ENCODE measurements around the gene RTCB.

RTCB gene

GRCh38 chr22:32401486-32401885 lies 10.6 kb downstream of the RTCB start:
- H3K23ac ChIP-seq (ENCODE audit: low read length), result no peak overlapping the region
- H3K18ac ChIP-seq (ENCODE audit: low read length), result no peak overlapping the region
- H3K4me2 ChIP-seq (ENCODE audit: low read length), result no peak overlapping the region
- H2BK12ac ChIP-seq (ENCODE audit: low read length), result no peak overlapping the region
- no peaks in the 10 kb centered on the region for H3K79me2 ChIP-seq (ENCODE audit: control insufficient read depth, insufficient read depth, low read length, poor library complexity)
- no peaks in the 10 kb centered on the region for H3K9me3 ChIP-seq (ENCODE audit: insufficient read depth, low read depth, low read length)
- no peaks in the 10 kb centered on the region for H3K79me1 ChIP-seq (ENCODE audit: low read length)
- no peak for DNase-seq
- no CpG with 5 or more reads among the region's 4 CpGs for WGBS (ENCODE audit: extremely low coverage, insufficient coverage, insufficient read length)
- no peak overlapping the region for H2BK5ac ChIP-seq (ENCODE audit: low read depth, low read length, poor library complexity)
- no peak overlapping the region for H3K14ac ChIP-seq (ENCODE audit: low read length)
- no peak overlapping the region for H4K12ac ChIP-seq (ENCODE audit: low read depth, low read length)
- H3K27me3 ChIP-seq (ENCODE audit: insufficient read depth, low read length), result no peaks in the 10 kb centered on the region
- H2AK5ac ChIP-seq (ENCODE audit: low read length), result no peak overlapping the region
- no peak overlapping the region for H3K27ac ChIP-seq (ENCODE audit: low read depth, low read length)
- H3K4ac ChIP-seq (ENCODE audit: low read depth, low read length), result no peak overlapping the region
- peaks cover 35 to 51% of the 10 kb centered on the region in 2 experiments for H3K36me3 ChIP-seq (ENCODE audit: control insufficient read depth in 1 of 2, insufficient read depth in 2 of 2, low read length in 2 of 2)
- H4K8ac ChIP-seq (ENCODE audit: low read depth, low read length), result no peak overlapping the region
- no peak overlapping the region for H2AFZ ChIP-seq (ENCODE audit: insufficient read depth, low read length, poor library complexity)
- no peak overlapping the region for H3K4me3 ChIP-seq (ENCODE audit: low read depth, low read length)
- no peak overlapping the region for H2BK120ac ChIP-seq (ENCODE audit: insufficient read depth, low read length, poor library complexity)
- peak overlapping the region; percentile 3 for H3K9ac ChIP-seq (ENCODE audit: low read length)
- no peak overlapping the region for H4K91ac ChIP-seq (ENCODE audit: low read depth, low read length)
- H3K4me1 ChIP-seq (ENCODE audit: control insufficient read depth in 1 of 2, insufficient read depth in 2 of 2, low read length in 2 of 2), result no peaks in the 10 kb centered on the region

DNA sequence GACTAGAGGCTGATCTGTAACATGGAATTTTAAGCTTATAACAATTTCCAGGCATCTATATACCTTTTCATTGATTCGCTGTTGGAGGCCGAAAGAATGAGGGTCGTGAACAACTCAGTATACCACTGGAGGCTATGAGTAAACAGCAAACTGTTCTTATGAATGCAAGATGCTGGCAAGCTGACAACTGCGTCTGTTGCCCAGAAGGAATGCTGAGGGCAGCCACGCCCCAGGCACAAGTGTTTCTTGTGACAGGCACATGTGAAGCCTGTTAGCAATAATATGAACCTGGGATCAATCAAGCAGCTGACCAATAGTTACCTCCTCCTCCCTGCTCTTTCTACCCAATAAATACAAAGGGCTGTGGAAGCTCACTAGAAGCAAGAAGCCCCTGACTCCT lies 15.3 kb downstream of the RTCB start:
- H3K27me3 ChIP-seq (ENCODE audit: insufficient read depth, low read length), result no peaks in the 10 kb centered on the region
- H3K4me2 ChIP-seq (ENCODE audit: low read length), result no peak overlapping the region
- H3K36me3 ChIP-seq (ENCODE audit: control insufficient read depth in 1 of 2, insufficient read depth in 2 of 2, low read length in 2 of 2), result peaks cover 34 to 62% of the 10 kb centered on the region in 2 experiments
- no peak overlapping the region for H3K4me3 ChIP-seq (ENCODE audit: low read depth, low read length)
- no peak overlapping the region for H3K27ac ChIP-seq (ENCODE audit: low read depth, low read length)
- no peak overlapping the region for H4K91ac ChIP-seq (ENCODE audit: low read depth, low read length)
- H3K4me1 ChIP-seq (ENCODE audit: control insufficient read depth in 1 of 2, insufficient read depth in 2 of 2, low read length in 2 of 2), result no peaks in the 10 kb centered on the region
- H2AK5ac ChIP-seq (ENCODE audit: low read length), result no peak overlapping the region
- no peak overlapping the region for H2AFZ ChIP-seq (ENCODE audit: insufficient read depth, low read length, poor library complexity)
- H4K8ac ChIP-seq (ENCODE audit: low read depth, low read length), result no peak overlapping the region
- H2BK5ac ChIP-seq (ENCODE audit: low read depth, low read length, poor library complexity), result no peak overlapping the region
- no peaks in the 10 kb centered on the region for H3K79me1 ChIP-seq (ENCODE audit: low read length)
- DNase-seq, result peak; percentile 71 to 75
- no peak overlapping the region for H3K9ac ChIP-seq (ENCODE audit: low read length)
- no peak overlapping the region for H2BK120ac ChIP-seq (ENCODE audit: insufficient read depth, low read length, poor library complexity)
- no peak overlapping the region for H3K4ac ChIP-seq (ENCODE audit: low read depth, low read length)
- no peak overlapping the region for H3K23ac ChIP-seq (ENCODE audit: low read length)
- no peak overlapping the region for H2BK12ac ChIP-seq (ENCODE audit: low read length)
- no peak overlapping the region for H3K14ac ChIP-seq (ENCODE audit: low read length)
- WGBS (ENCODE audit: extremely low coverage, insufficient coverage, insufficient read length), result no CpG with 5 or more reads among the region's 5 CpGs
- no peak overlapping the region for H4K12ac ChIP-seq (ENCODE audit: low read depth, low read length)
- H3K79me2 ChIP-seq (ENCODE audit: control insufficient read depth, insufficient read depth, low read length, poor library complexity), result no peaks in the 10 kb centered on the region
- H3K18ac ChIP-seq (ENCODE audit: low read length), result no peak overlapping the region
- no peaks in the 10 kb centered on the region for H3K9me3 ChIP-seq (ENCODE audit: insufficient read depth, low read depth, low read length)

DNA sequence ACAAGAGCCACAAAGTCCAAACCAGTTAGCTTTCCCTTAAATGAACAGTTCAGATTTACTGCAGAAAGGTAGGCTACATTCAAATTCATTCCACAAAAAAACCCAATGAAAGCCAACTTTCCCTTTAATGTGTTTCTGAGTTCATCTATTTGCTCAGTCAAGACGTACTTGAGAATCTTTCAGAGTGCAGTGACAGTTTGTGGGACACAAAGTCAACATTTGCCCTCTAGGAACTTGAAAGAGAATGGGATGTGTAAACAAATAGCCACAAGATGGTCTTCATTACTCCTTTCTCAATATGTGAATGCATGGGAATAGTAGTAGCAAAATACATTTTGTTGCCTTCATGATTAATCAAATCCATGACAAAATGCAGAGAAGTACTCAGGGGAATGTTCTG lies 15.8 kb downstream of the RTCB start:
- Histone ChIP-seq H3K9ac (ENCODE audit: low read length) (no peak overlapping the region), H2AK5ac (ENCODE audit: low read length) (no peak overlapping the region), H3K27ac (ENCODE audit: low read depth, low read length) (no peak overlapping the region), H2BK120ac (ENCODE audit: insufficient read depth, low read length, poor library complexity) (no peak overlapping the region), H3K79me1 (ENCODE audit: low read length) (no peaks in the 10 kb centered on the region), H3K23ac (ENCODE audit: low read length) (no peak overlapping the region), H4K12ac (ENCODE audit: low read depth, low read length) (no peak overlapping the region), H3K79me2 (ENCODE audit: control insufficient read depth, insufficient read depth, low read length, poor library complexity) (no peaks in the 10 kb centered on the region), H3K14ac (ENCODE audit: low read length) (no peak overlapping the region), H3K4me2 (ENCODE audit: low read length) (no peak overlapping the region), H2BK5ac (ENCODE audit: low read depth, low read length, poor library complexity) (no peak overlapping the region), H2BK12ac (ENCODE audit: low read length) (no peak overlapping the region), H3K18ac (ENCODE audit: low read length) (no peak overlapping the region), H3K4ac (ENCODE audit: low read depth, low read length) (no peak overlapping the region), H3K27me3 (ENCODE audit: insufficient read depth, low read length) (no peaks in the 10 kb centered on the region), H3K4me1 (ENCODE audit: control insufficient read depth in 1 of 2, insufficient read depth in 2 of 2, low read length in 2 of 2) (no peaks in the 10 kb centered on the region), H3K4me3 (ENCODE audit: low read depth, low read length) (no peak overlapping the region), H3K36me3 (ENCODE audit: control insufficient read depth in 1 of 2, insufficient read depth in 2 of 2, low read length in 2 of 2) (peaks cover 35 to 62% of the 10 kb centered on the region in 2 experiments), H4K8ac (ENCODE audit: low read depth, low read length) (no peak overlapping the region), H2AFZ (ENCODE audit: insufficient read depth, low read length, poor library complexity) (no peak overlapping the region), H3K9me3 (ENCODE audit: insufficient read depth, low read depth, low read length) (no peaks in the 10 kb centered on the region), H4K91ac (ENCODE audit: low read depth, low read length) (no peak overlapping the region)
- no peak for DNase-seq
- no CpG with 5 or more reads among the region's 1 CpG for WGBS (ENCODE audit: extremely low coverage, insufficient coverage, insufficient read length)

DNA sequence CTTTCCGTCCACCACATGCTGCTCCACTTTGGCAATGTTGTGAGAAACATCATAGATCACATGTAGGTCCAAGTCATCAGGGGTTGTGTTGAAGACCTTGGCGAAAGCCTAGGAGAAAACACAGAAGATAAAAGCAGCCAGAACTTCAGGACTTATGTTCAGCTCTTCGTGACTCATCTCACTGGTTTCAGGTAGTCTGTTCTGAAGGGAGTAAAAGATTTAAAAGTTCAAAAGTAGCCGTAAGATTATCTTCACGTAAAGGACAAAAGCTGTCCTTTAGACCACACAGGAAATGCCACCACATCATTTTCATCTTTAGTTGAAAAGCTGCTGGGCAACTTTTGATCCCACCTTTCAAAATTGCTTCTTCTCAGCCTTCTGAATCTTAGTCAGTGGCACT lies 16.9 kb downstream of the RTCB start:
- H3K27me3 ChIP-seq (ENCODE audit: insufficient read depth, low read length), result no peaks in the 10 kb centered on the region
- no peak overlapping the region for H3K4ac ChIP-seq (ENCODE audit: low read depth, low read length)
- H3K79me1 ChIP-seq (ENCODE audit: low read length), result no peaks in the 10 kb centered on the region
- H4K12ac ChIP-seq (ENCODE audit: low read depth, low read length), result no peak overlapping the region
- peaks cover 33 to 57% of the 10 kb centered on the region in 2 experiments for H3K36me3 ChIP-seq (ENCODE audit: control insufficient read depth in 1 of 2, insufficient read depth in 2 of 2, low read length in 2 of 2)
- no peak overlapping the region for H2BK5ac ChIP-seq (ENCODE audit: low read depth, low read length, poor library complexity)
- H2BK12ac ChIP-seq (ENCODE audit: low read length), result no peak overlapping the region
- no peaks in the 10 kb centered on the region for H3K4me1 ChIP-seq (ENCODE audit: control insufficient read depth in 1 of 2, insufficient read depth in 2 of 2, low read length in 2 of 2)
- H3K4me2 ChIP-seq (ENCODE audit: low read length), result no peak overlapping the region
- no peaks in the 10 kb centered on the region for H3K79me2 ChIP-seq (ENCODE audit: control insufficient read depth, insufficient read depth, low read length, poor library complexity)
- no peak for DNase-seq
- H2AFZ ChIP-seq (ENCODE audit: insufficient read depth, low read length, poor library complexity), result no peak overlapping the region
- H3K23ac ChIP-seq (ENCODE audit: low read length), result no peak overlapping the region
- no peak overlapping the region for H3K27ac ChIP-seq (ENCODE audit: low read depth, low read length)
- no peak overlapping the region for H4K91ac ChIP-seq (ENCODE audit: low read depth, low read length)
- no CpG with 5 or more reads among the region's 5 CpGs for WGBS (ENCODE audit: extremely low coverage, insufficient coverage, insufficient read length)
- no peak overlapping the region for H4K8ac ChIP-seq (ENCODE audit: low read depth, low read length)
- no peak overlapping the region for H3K14ac ChIP-seq (ENCODE audit: low read length)
- H3K18ac ChIP-seq (ENCODE audit: low read length), result no peak overlapping the region
- H2AK5ac ChIP-seq (ENCODE audit: low read length), result no peak overlapping the region
- H3K4me3 ChIP-seq (ENCODE audit: low read depth, low read length), result no peak overlapping the region
- H3K9me3 ChIP-seq (ENCODE audit: insufficient read depth, low read depth, low read length), result no peaks in the 10 kb centered on the region
- no peak overlapping the region for H3K9ac ChIP-seq (ENCODE audit: low read length)
- no peak overlapping the region for H2BK120ac ChIP-seq (ENCODE audit: insufficient read depth, low read length, poor library complexity)
